GM12878 (cell line): ENCODE results near the gene PARVA. TPM values are rescaled to one million over a fixed set of nuclear protein-coding genes. Genes with fewer than 3 reads are reported as not detected.

Source experiments
- ATAC-seq: fragments of 200-7000 bp; cut with Tn5 transposase; 3 replicates; pipeline ENCODE4 v1.9.1; 2020; ENCODE audit warnings: mild to moderate bottlenecking, moderate library complexity
- BruUV-seq: library from RNA; stranded (reverse); fragments of 400-500 nt; replicated peaks from 2 replicates; lab custom pipeline; 2021; lab: Mats Ljungman, UMichigan
- CTCF ChIA-PET: fragments of 300-600 bp; sonication (Branson Sonifier 250); formaldehyde crosslinking; extraction: SDS; loops from one replicate; lab custom pipeline; 2021; ENCODE audit warnings: inconsistent platforms; lab: Yijun Ruan, JAX
- POLR2A ChIA-PET: fragments of 350-600 bp; formaldehyde crosslinking; extraction: SDS; loops from one replicate; lab custom pipeline; 2021; ENCODE audit warnings: inconsistent platforms; lab: Charles Lee
- RAD21 ChIA-PET: fragments of 300-600 bp; sonication (Branson Sonifier 250); formaldehyde crosslinking; loops from one replicate; lab custom pipeline; 2023; ENCODE audit warnings: antibody characterized with exemption; ENCODE audit not compliant: unreplicated experiment; lab: Charles Lee
- SMC1A ChIA-PET: fragments of 300-600 bp; sonication (Branson Sonifier 250); formaldehyde crosslinking; loops from one replicate; lab custom pipeline; 2023; ENCODE audit not compliant: unreplicated experiment, uncharacterized antibody; lab: Charles Lee
- DNase-seq: peaks from one replicate; pipeline ENCODE4 v3.0.0-alpha.2; 2011; ENCODE audit warnings: low read depth, low spot score
- FAIRE-seq: peaks from 3 replicates; lab custom pipeline; 2011; peaks lifted over from hg19 to GRCh38; lab: Jason Lieb, UNC
- H2AFZ ChIP-seq: 2 replicates; pipeline ENCODE4 v1.6.0; 2011; ENCODE audit warnings: low read depth, low read length, control low read depth; ENCODE audit not compliant: control insufficient read depth
- H3K27ac ChIP-seq: 2 replicates; pipeline ENCODE4 v1.5.1; 2011; ENCODE audit warnings: control low read depth; ENCODE audit not compliant: control insufficient read depth, insufficient read depth
- H3K27me3 ChIP-seq, 2 experiments: replicated peaks in 1 of 2; 2 replicates each; pipeline versions ENCODE4 v1.6.0 to v1.6.1; 2011; ENCODE audit warnings: low read length in 1 of 2; ENCODE audit not compliant: control insufficient read depth in 2 of 2, insufficient read depth in 2 of 2
- H3K36me3 ChIP-seq, 2 experiments: 2 replicates each; pipeline ENCODE4 v1.5.1; 2011; ENCODE audit warnings: low read length in 1 of 2; ENCODE audit not compliant: control insufficient read depth in 2 of 2, insufficient read depth in 2 of 2
- H3K4me1 ChIP-seq: 2 replicates; pipeline ENCODE4 v1.6.1; 2011; ENCODE audit warnings: mild to moderate bottlenecking, low read length, moderate library complexity, mixed read lengths; ENCODE audit not compliant: control insufficient read depth, insufficient read depth
- H3K4me2 ChIP-seq: 2 replicates; pipeline ENCODE4 v1.6.0; 2011; ENCODE audit warnings: control low read depth; ENCODE audit not compliant: control insufficient read depth, insufficient read depth
- H3K4me3 ChIP-seq: fragments of 200-600 bp; sonication (generic); 2 replicates; pipeline ENCODE4 v1.5.1; 2016
- H3K79me2 ChIP-seq: 2 replicates; pipeline ENCODE4 v1.6.0; 2011; ENCODE audit warnings: low read length; ENCODE audit not compliant: control insufficient read depth, insufficient read depth
- H3K9ac ChIP-seq: 2 replicates; pipeline ENCODE4 v1.8.0; 2011; ENCODE audit warnings: low read length, control low read depth, mixed read lengths; ENCODE audit not compliant: control insufficient read depth, insufficient read depth
- H3K9me3 ChIP-seq: replicated peaks from 3 replicates; pipeline ENCODE4 v1.5.1; 2011; ENCODE audit warnings: mild to moderate bottlenecking, low read length; ENCODE audit not compliant: control insufficient read depth, insufficient read depth
- H4K20me1 ChIP-seq: 2 replicates; pipeline ENCODE4 v1.6.0; 2011; ENCODE audit not compliant: control insufficient read depth, insufficient read depth
- ASH2L ChIP-seq: fragments of 300-600, 200-600 bp; sonication (generic); IDR thresholded peaks from 2 replicates; pipeline ENCODE4 v1.6.1; 2017; ENCODE audit warnings: low read depth, mild to moderate bottlenecking, borderline replicate concordance
- BACH1 ChIP-seq: fragments of 450-650 bp; IDR thresholded peaks from 2 replicates; pipeline ENCODE4 v1.6.1; 2017; ENCODE audit warnings: mild to moderate bottlenecking, borderline replicate concordance
- BMI1 ChIP-seq: fragments of 450-650 bp; IDR thresholded peaks from 2 replicates; pipeline ENCODE4 v1.6.1; 2016; ENCODE audit warnings: mild to moderate bottlenecking, moderate library complexity, borderline replicate concordance
- CHD1 ChIP-seq: IDR thresholded peaks from 2 replicates; pipeline ENCODE4 v1.6.1; 2012; ENCODE audit warnings: low read depth, low read length, improper control_type of control experiment
- EP300 ChIP-seq, 2 experiments: fragments of 150-350 bp in 1 of 2; IDR thresholded peaks; 2 replicates each; pipeline ENCODE4 v1.6.1; 2011 to 2012; ENCODE audit warnings: low read depth in 2 of 2, low read length in 2 of 2, borderline replicate concordance in 1 of 2, improper control_type of control experiment in 1 of 2, inconsistent platforms in 1 of 2; ENCODE audit not compliant: control insufficient read depth in 1 of 2
- FOXM1 ChIP-seq: IDR thresholded peaks from 2 replicates; pipeline ENCODE4 v1.6.1; 2012; ENCODE audit warnings: low read depth, mild to moderate bottlenecking, inconsistent platforms, low read length, moderate library complexity
- HDAC2 ChIP-seq: fragments of 200-600 bp; sonication (generic); IDR thresholded peaks from 2 replicates; pipeline ENCODE4 v1.6.1; 2017
- IKZF2 ChIP-seq, 2 experiments: fragments of 450-650 bp; IDR thresholded peaks; 2 replicates each; pipeline ENCODE4 v1.6.1; 2017; ENCODE audit warnings: mild to moderate bottlenecking in 2 of 2, moderate library complexity in 2 of 2
- IRF3 ChIP-seq: fragments of 450-650 bp; IDR thresholded peaks from 2 replicates; pipeline ENCODE4 v1.6.1; 2014; ENCODE audit warnings: mild to moderate bottlenecking
- JUNB ChIP-seq: IDR thresholded peaks from 2 replicates; pipeline ENCODE4 v1.6.1; 2016; ENCODE audit warnings: antibody characterized with exemption, mild to moderate bottlenecking
- PAX5 ChIP-seq: IDR thresholded peaks from 2 replicates; pipeline ENCODE4 v1.6.1; 2011; ENCODE audit warnings: low read depth, low read length, borderline replicate concordance
- RFX5 ChIP-seq: IDR thresholded peaks from 2 replicates; pipeline ENCODE4 v1.6.1; 2011; ENCODE audit warnings: low read depth, low read length, improper control_type of control experiment
- SIN3A ChIP-seq: IDR thresholded peaks from 2 replicates; pipeline ENCODE4 v1.6.1; 2012; ENCODE audit warnings: low read depth, low read length, improper control_type of control experiment
- STAT3 ChIP-seq: IDR thresholded peaks from 2 replicates; pipeline ENCODE4 v1.6.1; 2011; ENCODE audit warnings: low read depth, low read length, improper control_type of control experiment
- ZBED1 ChIP-seq: IDR thresholded peaks from 2 replicates; pipeline ENCODE4 v1.6.1; 2016; ENCODE audit warnings: borderline replicate concordance
- ZSCAN29 ChIP-seq: fragments of 450-650 bp; IDR thresholded peaks from 2 replicates; pipeline ENCODE4 v1.6.1; 2017; ENCODE audit warnings: mild to moderate bottlenecking, moderate library complexity
- WGBS: methylation state at CpG from one replicate; pipeline ENCODE4 v1.1.6; 2016; ENCODE audit warnings: low lambda C conversion rate; ENCODE audit not compliant: insufficient replicate concordance, insufficient coverage; ENCODE audit errors: missing lambda C conversion rate; 5-methylcytosine and 5-hydroxymethylcytosine counted together
- in situ Hi-C: fragments of 300-500 bp; cut with MboI; formaldehyde crosslinking; loops from 9 replicates; pipeline ENCODE4 v1.14.3; 2018; ENCODE audit warnings: mixed read lengths
- intact Hi-C: fragments of 100-400 bp; cut with micrococcal nuclease; formaldehyde crosslinking; loops from one replicate; pipeline ENCODE4 v1.14.2; 2022; ENCODE audit not compliant: unreplicated experiment
- polyA plus RNA-seq, 11 experiments: library from polyadenylated mRNA; depleted of rRNA in 4 of 11; unstranded in 6 of 11; stranded (reverse) in 5 of 11; fragments of >200 nt; fragmentation: Nextera tagmentation in 4 of 11; fragmentation: Illumina TruSeq in 1 of 11; extraction: Ambion mirVana in 4 of 11; extraction: Trizol in 1 of 11; gene quantifications; 1 replicate in 1 of 11; 2 replicates in 10 of 11; pipeline versions ENCODE4 v1.2.1 to v1.2.3, GENCODE V29; 2011 to 2016; ENCODE audit warnings: inconsistent platforms in 2 of 11, missing spikeins in 2 of 11, low read depth in 1 of 11
- total RNA-seq, 4 experiments: library from RNA; depleted of rRNA in 3 of 4; stranded (reverse); fragments of >200 nt in 3 of 4; fragmentation: Illumina TruSeq in 1 of 4; extraction: Trizol in 1 of 4; gene quantifications; 2 replicates each; pipeline versions ENCODE4 v1.2.1 to v1.2.3, GENCODE V29; 2013 to 2021
- TF ChIP-seq, protein P1 (sequence below): fragments of 150-350 bp; IDR thresholded peaks from 2 replicates; pipeline ENCODE4 v1.6.1; 2016; ENCODE audit warnings: low read depth, low read length

The PARVA gene
- total and polyA plus RNA-seq, 10 of the 15 experiments (the other 5 are each of a cell fraction or from before 2014, with no cell fraction given): 0.01 to 0.44 (median 0.03) TPM; not detected in 7

DNA sequence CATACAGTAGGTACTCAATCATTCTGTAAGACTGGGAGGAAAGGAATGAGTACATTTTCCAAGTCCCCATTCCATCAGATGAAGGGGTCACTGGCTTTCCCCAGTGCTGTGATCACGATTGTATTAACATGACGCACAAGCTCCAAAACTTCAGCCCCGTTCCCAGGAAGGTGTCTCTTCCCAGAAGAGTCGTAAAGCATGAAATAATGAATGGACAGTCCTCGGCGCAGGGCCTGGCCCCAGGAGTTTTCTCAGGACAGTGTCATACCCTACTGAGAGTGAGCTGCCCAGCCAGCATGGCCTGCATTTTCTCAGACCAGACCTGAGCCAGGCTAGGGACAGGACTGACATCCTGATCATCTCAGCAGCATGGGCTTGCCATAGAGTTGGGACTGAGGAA lies 80.7 kb downstream of the PARVA start:
- Histone ChIP-seq H2AFZ (no peak overlapping the region), H3K9me3 (no peaks in the 10 kb centered on the region), H3K4me3 (no peak overlapping the region), H3K4me2 (no peak overlapping the region), H3K79me2 (no peaks in the 10 kb centered on the region), H3K27me3 (no peaks in the 10 kb centered on the region; a peak in 1 of 4 replicates), H3K4me1 (no peaks in the 10 kb centered on the region), H3K27ac (no peak overlapping the region), H3K9ac (no peak overlapping the region), H4K20me1 (no peaks in the 10 kb centered on the region), H3K36me3 (no peaks in the 10 kb centered on the region)
- FAIRE-seq (no peak), ATAC-seq (no peak), DNase-seq (no peak)
- TF ChIP-seq PAX5 (no peak), FOXM1 (no peak), ZBED1 (no peak), BACH1 (no peak), CHD1 (no peak), ASH2L (no peak), BMI1 (no peak), RFX5 (no peak), IRF3 (no peak), STAT3 (no peak), HDAC2 (no peak), EP300 (IDR thresholded peaks at IDR 0.05; ENCODE audit: borderline replicate concordance in 1 of 2, control insufficient read depth in 1 of 2, low read depth in 2 of 2, low read length in 2 of 2) (no peak), ZSCAN29 (no peak), JUNB (no peak), IKZF2 (IDR thresholded peaks at IDR 0.05) (no peak), SIN3A (no peak)
- TF ChIP-seq, protein P1, sequence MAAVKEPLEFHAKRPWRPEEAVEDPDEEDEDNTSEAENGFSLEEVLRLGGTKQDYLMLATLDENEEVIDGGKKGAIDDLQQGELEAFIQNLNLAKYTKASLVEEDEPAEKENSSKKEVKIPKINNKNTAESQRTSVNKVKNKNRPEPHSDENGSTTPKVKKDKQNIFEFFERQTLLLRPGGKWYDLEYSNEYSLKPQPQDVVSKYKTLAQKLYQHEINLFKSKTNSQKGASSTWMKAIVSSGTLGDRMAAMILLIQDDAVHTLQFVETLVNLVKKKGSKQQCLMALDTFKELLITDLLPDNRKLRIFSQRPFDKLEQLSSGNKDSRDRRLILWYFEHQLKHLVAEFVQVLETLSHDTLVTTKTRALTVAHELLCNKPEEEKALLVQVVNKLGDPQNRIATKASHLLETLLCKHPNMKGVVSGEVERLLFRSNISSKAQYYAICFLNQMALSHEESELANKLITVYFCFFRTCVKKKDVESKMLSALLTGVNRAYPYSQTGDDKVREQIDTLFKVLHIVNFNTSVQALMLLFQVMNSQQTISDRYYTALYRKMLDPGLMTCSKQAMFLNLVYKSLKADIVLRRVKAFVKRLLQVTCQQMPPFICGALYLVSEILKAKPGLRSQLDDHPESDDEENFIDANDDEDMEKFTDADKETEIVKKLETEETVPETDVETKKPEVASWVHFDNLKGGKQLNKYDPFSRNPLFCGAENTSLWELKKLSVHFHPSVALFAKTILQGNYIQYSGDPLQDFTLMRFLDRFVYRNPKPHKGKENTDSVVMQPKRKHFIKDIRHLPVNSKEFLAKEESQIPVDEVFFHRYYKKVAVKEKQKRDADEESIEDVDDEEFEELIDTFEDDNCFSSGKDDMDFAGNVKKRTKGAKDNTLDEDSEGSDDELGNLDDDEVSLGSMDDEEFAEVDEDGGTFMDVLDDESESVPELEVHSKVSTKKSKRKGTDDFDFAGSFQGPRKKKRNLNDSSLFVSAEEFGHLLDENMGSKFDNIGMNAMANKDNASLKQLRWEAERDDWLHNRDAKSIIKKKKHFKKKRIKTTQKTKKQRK: no peak
- intact Hi-C loops (no loop called here), in situ Hi-C loops (no loop called here)
- POLR2A ChIA-PET: no interaction called here
- 11% methylated on average over 6 of the region's 6 CpGs for WGBS
- RAD21 ChIA-PET: interaction anchor here (0.6 kb wide), 1 partner anchor 1292 kb away, joined by 3 read pairs; no protein-coding TSS in a partner anchor
- CTCF ChIA-PET: no interaction called here
- SMC1A ChIA-PET: interaction anchor here (0.7 kb wide), 1 partner anchor 16 kb away, joined by 3 read pairs; no protein-coding TSS in a partner anchor
- no TSS peak for BruUV-seq
